ENCODE data around the gene KMT2E. TPM values are rescaled to one million over a fixed set of nuclear protein-coding genes. Genes with fewer than 3 reads are reported as not detected.

The KMT2E gene
- total RNA-seq, 1 experiment from 2014 or later, result 68.1 TPM

- Histone ChIP-seq H3K4me1 (replicated peaks; ENCODE audit: insufficient read depth) (peaks cover 7% of the 10 kb centered on the region; the same call in 1 of the 2 replicates), H3F3A (ENCODE audit: insufficient read depth, low read depth) (peaks cover 17% of the 10 kb centered on the region; the same call in 1 of the 2 replicates), H3K4me3 (no peak overlapping the region), H3K9me3 (ENCODE audit: insufficient read depth, low read depth) (no peaks in the 10 kb centered on the region), H4K20me1 (ENCODE audit: insufficient read depth) (peaks cover 5% of the 10 kb centered on the region; the same call in 1 of the 2 replicates), H3K27me3 (ENCODE audit: insufficient read depth, low read depth) (no peaks in the 10 kb centered on the region), H3K36me3 (ENCODE audit: low read depth) (peaks cover 20% of the 10 kb centered on the region; the same call in 1 of the 2 replicates), H3K27ac (no peak overlapping the region), H2AFZ (no peak overlapping the region), H3K79me2 (ENCODE audit: low read depth) (no peaks in the 10 kb centered on the region), H3K9me2 (ENCODE audit: insufficient read depth) (no peaks in the 10 kb centered on the region), H3K4me2 (no peak overlapping the region)
- TF ChIP-seq CTCF (conservative IDR thresholded peaks at IDR 0.05) (no peak), EZH2 (IDR thresholded peaks at IDR 0.05; ENCODE audit: low read depth) (no peak)
- BruUV-seq (replicated peaks), result no TSS peak
- ChIA-PET CTCF (no interaction called here), POLR2A (ENCODE audit: unreplicated experiment) (no interaction called here)
- DNase-seq, result no peak
- intact Hi-C loops (cut with micrococcal nuclease; ENCODE audit: unreplicated experiment), result loop anchor here (5.0 kb wide), 1 partner anchor 113 kb away; no protein-coding TSS in a partner anchor
Measured at GRCh38 chr7:105094966-105095365, 81.0 kb downstream of the KMT2E start.

DNA sequence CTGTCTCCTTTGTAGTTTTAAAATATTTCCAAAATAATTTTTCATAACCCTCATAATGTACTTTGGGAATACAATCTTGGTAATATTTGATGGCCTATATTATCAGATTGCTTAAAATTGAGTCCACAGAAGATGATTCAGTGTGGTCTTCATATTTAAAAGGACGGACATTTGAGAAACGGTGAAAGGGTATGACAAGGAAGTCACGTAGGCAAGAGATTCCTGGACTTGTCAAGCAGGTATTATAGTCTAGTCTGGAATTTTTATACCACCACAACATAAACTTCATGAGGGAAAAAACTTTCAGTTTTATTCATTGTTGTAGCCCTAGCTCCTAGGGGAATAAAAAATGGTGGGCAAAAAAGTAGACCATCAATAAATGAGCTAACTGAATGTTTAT lies 82.3 kb downstream of the KMT2E start:
- no TSS peak for BruUV-seq (replicated peaks)
- Histone ChIP-seq H3K79me2 (ENCODE audit: low read depth) (no peaks in the 10 kb centered on the region), H3K4me3 (no peak overlapping the region), H3K9me3 (ENCODE audit: insufficient read depth, low read depth) (no peaks in the 10 kb centered on the region), H4K20me1 (ENCODE audit: insufficient read depth) (peaks cover 4% of the 10 kb centered on the region; the same call in 1 of the 2 replicates), H3K27ac (no peak overlapping the region), H3K27me3 (ENCODE audit: insufficient read depth, low read depth) (no peaks in the 10 kb centered on the region), H3K9me2 (ENCODE audit: insufficient read depth) (no peaks in the 10 kb centered on the region), H3F3A (ENCODE audit: insufficient read depth, low read depth) (peaks cover 15% of the 10 kb centered on the region; the same call in 1 of the 2 replicates), H3K4me2 (no peak overlapping the region), H2AFZ (no peak overlapping the region), H3K4me1 (replicated peaks; ENCODE audit: insufficient read depth) (peaks cover 7% of the 10 kb centered on the region; the same call in 1 of the 2 replicates), H3K36me3 (ENCODE audit: low read depth) (peaks cover 14% of the 10 kb centered on the region; the same call in 1 of the 2 replicates)
- POLR2A ChIA-PET (ENCODE audit: unreplicated experiment), result interaction anchor here (0.7 to 1.1 kb wide), 2 partner anchors 82 to 83 kb away, joined by 6 to 10 read pairs; partner anchors contain the start of gene KMT2E
- peak in 1 of 2 experiments; percentile 58 for DNase-seq
- CTCF ChIA-PET, result interaction anchor here (0.7 kb wide), 1 partner anchor 101 kb away, joined by 4 read pairs; no protein-coding TSS in a partner anchor
- intact Hi-C loops (cut with micrococcal nuclease; ENCODE audit: unreplicated experiment), result loop anchor here (2.0 to 5.0 kb wide), 2 partner anchors 114 to 174 kb away; no protein-coding TSS in a partner anchor
- TF ChIP-seq EZH2 (IDR thresholded peaks at IDR 0.05; ENCODE audit: low read depth) (no peak), CTCF (conservative IDR thresholded peaks at IDR 0.05) (no peak)

DNA sequence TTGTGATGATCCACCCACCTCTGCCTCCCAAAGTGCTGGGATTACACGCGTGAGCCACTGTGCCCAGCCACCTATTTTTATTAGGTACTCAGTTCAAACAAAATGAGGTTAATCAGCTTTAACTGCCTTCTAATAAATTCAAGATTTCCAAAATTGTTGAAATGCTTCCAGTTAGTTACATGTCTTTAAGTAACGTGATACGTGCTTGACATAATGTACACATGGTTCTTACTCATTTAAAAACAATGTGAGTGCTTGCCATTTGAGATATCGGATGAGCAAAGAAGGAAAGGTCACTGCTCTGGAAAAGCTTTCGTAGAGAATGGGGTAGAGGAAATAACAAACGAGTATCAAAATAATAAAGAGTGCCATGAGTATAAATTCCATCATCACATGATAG lies 83.6 kb downstream of the KMT2E start:
- Histone ChIP-seq H3K36me3 (ENCODE audit: low read depth) (0 out of 2 replicates have a peak, but pooled peaks cover 8% of the 10 kb centered on the region), H3K27me3 (ENCODE audit: insufficient read depth, low read depth) (no peaks in the 10 kb centered on the region), H3K27ac (no peak overlapping the region), H3K9me2 (ENCODE audit: insufficient read depth) (no peaks in the 10 kb centered on the region), H3K4me1 (replicated peaks; ENCODE audit: insufficient read depth) (peaks cover 7% of the 10 kb centered on the region; the same call in 1 of the 2 replicates), H3K9me3 (ENCODE audit: insufficient read depth, low read depth) (no peaks in the 10 kb centered on the region), H3K79me2 (ENCODE audit: low read depth) (no peaks in the 10 kb centered on the region), H3F3A (ENCODE audit: insufficient read depth, low read depth) (peaks cover 12% of the 10 kb centered on the region; the same call in 1 of the 2 replicates), H2AFZ (no peak overlapping the region), H4K20me1 (ENCODE audit: insufficient read depth) (no peaks in the 10 kb centered on the region), H3K4me2 (no peak overlapping the region), H3K4me3 (no peak overlapping the region)
- BruUV-seq (replicated peaks), result no TSS peak
- TF ChIP-seq CTCF (conservative IDR thresholded peaks at IDR 0.05) (no peak), EZH2 (IDR thresholded peaks at IDR 0.05; ENCODE audit: low read depth) (no peak)
- ChIA-PET POLR2A (ENCODE audit: unreplicated experiment) (interaction anchor here (0.7 kb wide), 1 partner anchor 806 kb away, joined by 5 read pairs; no protein-coding TSS in a partner anchor), CTCF (no interaction called here)
- intact Hi-C loops (cut with micrococcal nuclease; ENCODE audit: unreplicated experiment), result loop anchor here (1.0 to 5.0 kb wide), 4 partner anchors 82 to 175 kb away; no protein-coding TSS in a partner anchor
- peak in 1 of 2 experiments; percentile 60 for DNase-seq

Data from PC-9 (cell line).